ENCODE results near the gene GRAMD4. TPM values are rescaled to one million over a fixed set of nuclear protein-coding genes. Genes with fewer than 3 reads are reported as not detected.

GRAMD4 gene
- total RNA-seq, 1 donor from 2014 or later, result 71.4 TPM

DNA sequence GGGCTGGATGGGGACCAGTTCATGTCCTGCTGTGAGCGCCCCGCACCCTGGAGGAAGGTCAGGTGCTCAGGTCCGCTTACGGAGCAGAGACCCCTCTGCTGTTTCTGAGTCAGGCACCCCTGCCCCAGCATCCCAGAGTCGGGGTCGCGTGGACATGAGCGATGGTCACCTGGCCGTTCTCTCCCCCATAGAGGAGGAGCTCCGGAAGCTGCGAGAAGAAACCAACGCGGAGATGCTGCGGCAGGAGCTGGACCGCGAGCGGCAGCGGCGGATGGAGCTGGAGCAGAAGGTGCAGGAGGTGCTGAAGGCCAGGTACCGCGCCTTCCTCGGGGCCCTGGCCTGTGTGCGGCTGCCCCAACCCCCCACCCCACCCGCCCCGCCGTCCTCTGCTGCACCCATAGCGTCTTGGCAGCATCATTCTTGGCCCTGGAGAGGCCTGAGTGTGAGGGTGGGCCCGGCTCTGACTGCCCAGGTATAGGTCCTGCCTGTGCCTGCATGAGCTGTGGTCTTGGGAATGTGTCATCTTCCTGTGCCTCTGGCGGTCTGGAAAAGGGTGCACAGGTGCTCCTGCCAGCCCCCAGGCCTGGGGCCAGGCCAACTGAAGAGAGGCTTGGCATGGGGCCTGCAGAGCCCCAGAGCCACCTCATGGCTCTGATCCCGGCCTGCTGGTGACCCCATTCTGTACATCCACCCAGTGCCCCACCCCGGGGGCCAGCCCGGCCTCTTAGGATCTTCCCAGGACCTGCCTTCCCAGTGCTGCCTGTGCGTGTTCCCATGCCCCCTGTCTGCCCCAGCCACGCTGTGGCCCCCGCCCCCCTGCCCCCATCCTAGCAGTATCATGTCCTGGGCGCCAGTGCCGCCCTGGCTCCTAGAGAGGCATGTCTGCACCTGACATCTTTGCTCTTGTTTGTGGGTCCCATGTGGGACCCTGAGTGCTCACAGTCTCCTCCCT lies 38.1 kb downstream of the GRAMD4 start:
- peaks cover 2% of the 10 kb centered on the region for H3K4me1 ChIP-seq
- ATAC-seq, result no peak

DNA sequence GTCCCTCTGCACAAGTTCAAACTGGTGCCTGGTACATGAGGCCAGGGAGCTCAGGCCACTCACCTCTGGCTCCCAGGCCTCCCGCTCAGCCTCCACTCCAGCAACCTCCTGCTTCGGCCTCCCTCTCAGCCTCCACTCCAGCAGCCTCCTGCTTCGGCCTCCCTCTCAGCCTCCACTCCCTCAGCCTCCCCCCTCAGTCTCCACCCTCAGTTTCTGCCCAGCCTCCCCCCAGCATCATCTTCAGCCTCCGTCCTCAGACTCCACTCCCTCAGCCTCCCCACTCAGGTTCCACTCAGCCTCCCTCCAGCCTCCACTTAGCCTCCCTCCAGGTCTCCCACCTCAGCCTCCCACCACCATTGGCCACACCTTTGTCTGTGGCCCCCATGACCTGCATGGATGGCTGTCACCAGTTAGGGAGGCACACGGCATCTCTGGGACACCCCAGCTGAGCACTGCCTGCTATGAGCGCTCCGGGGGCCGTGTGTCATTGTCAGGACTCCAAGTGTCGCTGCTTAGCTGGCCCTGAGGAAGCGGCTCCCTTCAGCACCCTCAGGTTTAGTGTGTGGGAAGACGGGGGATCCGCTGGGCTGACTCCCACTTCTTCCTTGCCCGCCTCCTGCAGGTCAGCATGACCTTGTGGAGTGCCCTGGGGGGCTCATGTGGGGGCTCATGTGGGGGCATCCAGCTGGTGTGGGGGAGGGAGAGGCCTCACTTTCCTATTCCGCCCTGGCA lies 39.0 kb downstream of the GRAMD4 start:
- Histone ChIP-seq H3K4me1 (no peaks in the 10 kb centered on the region), H3K4me3 (no peak overlapping the region), H3K27ac (no peak overlapping the region), H3K36me3 (peaks cover 8% of the 10 kb centered on the region), H3K27me3 (no peaks in the 10 kb centered on the region), H3K9me3 (no peaks in the 10 kb centered on the region)
- TF ChIP-seq, protein P1, sequence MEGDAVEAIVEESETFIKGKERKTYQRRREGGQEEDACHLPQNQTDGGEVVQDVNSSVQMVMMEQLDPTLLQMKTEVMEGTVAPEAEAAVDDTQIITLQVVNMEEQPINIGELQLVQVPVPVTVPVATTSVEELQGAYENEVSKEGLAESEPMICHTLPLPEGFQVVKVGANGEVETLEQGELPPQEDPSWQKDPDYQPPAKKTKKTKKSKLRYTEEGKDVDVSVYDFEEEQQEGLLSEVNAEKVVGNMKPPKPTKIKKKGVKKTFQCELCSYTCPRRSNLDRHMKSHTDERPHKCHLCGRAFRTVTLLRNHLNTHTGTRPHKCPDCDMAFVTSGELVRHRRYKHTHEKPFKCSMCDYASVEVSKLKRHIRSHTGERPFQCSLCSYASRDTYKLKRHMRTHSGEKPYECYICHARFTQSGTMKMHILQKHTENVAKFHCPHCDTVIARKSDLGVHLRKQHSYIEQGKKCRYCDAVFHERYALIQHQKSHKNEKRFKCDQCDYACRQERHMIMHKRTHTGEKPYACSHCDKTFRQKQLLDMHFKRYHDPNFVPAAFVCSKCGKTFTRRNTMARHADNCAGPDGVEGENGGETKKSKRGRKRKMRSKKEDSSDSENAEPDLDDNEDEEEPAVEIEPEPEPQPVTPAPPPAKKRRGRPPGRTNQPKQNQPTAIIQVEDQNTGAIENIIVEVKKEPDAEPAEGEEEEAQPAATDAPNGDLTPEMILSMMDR (IDR thresholded peaks at IDR 0.05), result no peak
- DNase-seq, result no peak
- no peak for ATAC-seq
- intact Hi-C loops (cut with DNase I), result no loop called here

More for the DNA sequence above, 38.1 kb downstream of the GRAMD4 start:
- no peak for DNase-seq
- H3K4me3 ChIP-seq, result no peak overlapping the region
- intact Hi-C loops (cut with DNase I), result no loop called here
- H3K27me3 ChIP-seq, result no peaks in the 10 kb centered on the region
- no peak overlapping the region for H3K27ac ChIP-seq
- H3K36me3 ChIP-seq, result peaks cover 4% of the 10 kb centered on the region
- TF ChIP-seq, protein P1 (IDR thresholded peaks at IDR 0.05), result no peak
- no peaks in the 10 kb centered on the region for H3K9me3 ChIP-seq

DNA sequence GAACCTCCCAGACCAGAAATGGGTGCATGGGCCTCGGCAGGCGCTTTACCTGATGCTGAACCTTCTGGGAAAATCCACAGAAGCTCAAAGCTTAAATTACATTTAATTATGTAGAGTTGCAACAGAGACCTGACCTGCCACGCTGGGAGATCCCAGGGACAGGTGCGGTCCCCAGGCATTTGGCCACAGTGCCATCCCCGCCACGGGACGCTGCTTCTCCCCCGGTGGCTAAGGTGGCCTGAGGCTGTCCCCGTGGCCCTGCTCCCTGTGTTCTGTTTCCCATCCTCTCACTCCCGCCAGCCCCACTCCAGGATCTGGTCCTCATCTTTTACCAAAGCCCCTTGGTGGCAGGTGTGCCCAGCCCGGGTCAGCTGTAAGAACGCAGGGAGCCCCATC lies 39.6 kb downstream of the GRAMD4 start:
- H3K27ac ChIP-seq, result no peak overlapping the region
- no peaks in the 10 kb centered on the region for H3K4me1 ChIP-seq
- TF ChIP-seq, protein P1 (IDR thresholded peaks at IDR 0.05), result no peak
- peaks cover 13% of the 10 kb centered on the region for H3K36me3 ChIP-seq
- DNase-seq (no peak), ATAC-seq (no peak)
- H3K27me3 ChIP-seq, result no peaks in the 10 kb centered on the region
- no peak overlapping the region for H3K4me3 ChIP-seq
- intact Hi-C loops (cut with DNase I), result no loop called here
- H3K9me3 ChIP-seq, result no peaks in the 10 kb centered on the region

DNA sequence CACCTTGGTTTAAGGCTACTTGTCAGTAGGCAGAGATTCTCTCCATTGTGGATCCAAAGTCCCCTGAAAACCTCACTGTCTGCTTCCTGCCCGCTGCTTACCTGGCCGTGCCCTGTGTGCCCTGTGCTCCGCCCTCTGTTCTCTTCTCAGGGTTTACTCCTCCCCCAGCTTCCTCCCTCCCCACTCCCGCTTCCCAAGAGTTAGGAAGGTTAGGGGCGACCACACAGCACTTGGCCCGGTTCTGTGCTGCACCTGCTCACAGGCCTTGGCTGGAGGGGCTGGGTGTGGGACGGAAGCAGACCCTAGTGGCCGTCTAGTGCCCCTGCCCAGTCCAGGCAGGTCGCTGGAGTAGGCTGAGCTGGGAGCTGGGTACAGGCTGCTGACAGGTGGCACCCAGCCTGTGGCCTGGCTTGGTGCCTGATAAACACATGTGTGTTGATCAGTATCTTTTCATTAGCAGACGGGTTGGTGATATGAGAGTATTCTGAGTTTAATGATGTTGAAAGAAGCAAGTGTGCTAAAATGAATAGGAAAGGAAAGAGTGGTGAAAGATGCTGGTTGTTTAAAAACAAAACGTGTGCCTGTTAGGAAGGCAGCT lies 40.5 kb downstream of the GRAMD4 start:
- no peaks in the 10 kb centered on the region for H3K4me1 ChIP-seq
- no peak overlapping the region for H3K27ac ChIP-seq
- TF ChIP-seq, protein P1 (IDR thresholded peaks at IDR 0.05), result no peak
- H3K4me3 ChIP-seq, result no peak overlapping the region
- no peak for DNase-seq
- intact Hi-C loops (cut with DNase I), result no loop called here
- H3K9me3 ChIP-seq, result no peaks in the 10 kb centered on the region
- H3K27me3 ChIP-seq, result no peaks in the 10 kb centered on the region
- H3K36me3 ChIP-seq, result peaks cover 17% of the 10 kb centered on the region
- peak; percentile 20 for ATAC-seq

DNA sequence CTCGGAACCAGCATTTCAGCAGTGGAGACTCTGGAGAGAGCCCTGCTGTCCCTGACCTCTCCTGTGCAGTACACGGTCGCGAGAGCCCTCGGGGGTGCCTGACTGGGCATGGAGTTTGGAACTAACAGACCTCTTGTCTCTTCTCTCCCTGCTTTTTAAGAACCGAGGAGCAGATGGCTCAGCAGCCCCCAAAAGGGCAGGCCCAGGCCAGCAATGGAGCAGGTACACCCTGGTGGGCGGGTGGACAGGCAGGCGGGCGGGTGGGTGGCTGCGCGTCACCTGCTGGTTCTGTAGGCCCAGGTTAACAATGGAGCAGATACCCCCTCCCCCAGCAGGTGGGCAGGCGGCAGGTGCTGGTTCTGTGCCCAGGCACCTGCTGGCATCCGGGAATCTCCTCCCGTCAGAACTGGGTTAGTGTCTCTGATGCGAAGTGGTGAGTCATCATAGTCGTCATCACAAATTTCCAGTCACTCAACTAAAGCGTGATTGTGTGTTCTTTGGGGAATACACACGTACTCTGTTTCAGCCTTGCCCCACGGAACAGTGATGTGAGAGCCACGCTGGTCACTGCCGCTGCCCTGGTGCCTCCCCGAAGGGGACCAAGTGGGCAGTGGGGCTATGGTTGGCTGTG lies 41.1 kb downstream of the GRAMD4 start:
- Histone ChIP-seq H3K27me3 (no peaks in the 10 kb centered on the region), H3K4me3 (no peak overlapping the region), H3K36me3 (peaks cover 23% of the 10 kb centered on the region), H3K4me1 (no peaks in the 10 kb centered on the region), H3K27ac (no peak overlapping the region), H3K9me3 (no peaks in the 10 kb centered on the region)
- TF ChIP-seq, protein P1 (IDR thresholded peaks at IDR 0.05), result no peak
- DNase-seq, result no peak
- ATAC-seq, result no peak
- intact Hi-C loops (cut with DNase I), result no loop called here

Measured in upper lobe of right lung (tissue), 1 donor.